GM21786 (cell line): ENCODE measurements around the gene GRK5.
"Not testable (repeated sequence)": the region's sequence is repeated elsewhere in the genome, so short reads cannot be mapped to it uniquely, and the experiment has no call there.

Source experiments
- ATAC-seq: cut with Tn5 transposase; IDR thresholded peaks from one replicate; pipeline ENCODE4 v1.9.1; 2021; ENCODE audit not compliant: unreplicated experiment

The GRK5 gene

DNA sequence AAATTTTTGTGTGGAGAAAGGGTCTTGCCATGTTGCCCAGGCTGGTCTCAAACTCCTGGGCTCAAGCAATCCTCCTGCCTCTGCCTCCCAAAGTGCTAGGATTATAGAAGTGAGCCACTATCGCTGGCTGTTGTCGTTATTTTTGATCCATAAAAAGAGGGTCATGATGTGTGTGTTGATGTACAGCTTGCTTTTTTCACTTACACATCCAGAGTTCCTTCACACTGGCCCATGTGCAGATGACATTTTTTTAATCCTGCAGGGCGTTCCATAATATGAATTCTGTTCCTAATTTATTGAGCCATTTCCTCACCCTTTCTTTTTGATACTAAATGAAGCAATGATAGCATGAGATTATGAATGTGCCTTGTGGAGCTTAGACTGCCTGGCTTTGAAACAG, 40.8 kb downstream of the GRK5 start:
- no peak for ATAC-seq

DNA sequence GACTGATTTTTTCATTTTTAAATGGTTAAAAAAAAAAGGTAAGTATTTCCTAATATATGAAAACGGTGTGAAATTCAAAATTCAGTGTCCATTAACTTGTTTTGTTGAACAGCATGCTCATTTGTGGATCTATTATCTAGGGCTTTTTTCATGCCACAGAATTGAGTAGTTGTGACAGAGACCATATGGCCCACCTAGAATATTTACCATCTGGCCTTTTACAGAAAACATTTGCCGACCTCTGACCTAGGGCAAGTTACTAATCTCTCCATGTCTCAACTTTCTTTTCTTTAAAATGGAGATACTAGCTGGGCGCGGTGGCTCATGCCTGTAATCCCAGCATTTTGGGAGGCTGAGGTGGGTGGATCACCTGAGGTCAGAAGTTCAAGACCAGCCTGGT, 41.3 kb downstream of the GRK5 start:
- ATAC-seq, result no peak

DNA sequence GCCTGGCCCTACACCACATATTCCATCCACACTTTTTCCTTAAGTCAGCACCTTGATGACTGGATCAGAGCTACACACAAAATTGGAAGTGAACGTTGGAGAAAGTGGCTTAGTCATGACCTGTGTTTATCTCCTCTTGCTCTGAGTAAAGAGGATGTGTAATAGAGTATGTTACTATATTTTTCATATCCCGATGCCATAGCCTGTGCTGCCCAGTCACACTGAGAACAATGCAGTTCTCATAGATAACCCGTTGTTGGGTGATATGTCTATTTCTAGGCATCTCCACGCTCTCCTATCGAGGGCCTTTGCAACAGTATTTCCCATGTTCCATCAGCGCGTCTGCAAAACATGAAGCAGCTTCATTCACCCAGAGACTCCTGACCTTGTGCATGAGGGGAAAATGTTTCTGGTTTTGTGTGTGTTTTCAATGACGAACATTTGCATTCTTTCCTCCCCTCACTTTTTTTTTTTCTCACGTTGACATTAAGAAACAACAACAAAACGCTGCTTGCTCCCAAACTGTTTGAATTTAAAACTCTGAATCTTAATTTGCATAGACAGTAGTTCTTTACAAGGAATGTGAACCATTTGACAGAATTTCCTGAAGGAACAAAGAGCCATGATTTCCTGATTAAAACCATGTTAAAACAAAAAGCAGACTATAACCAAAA, 43.4 kb downstream of the GRK5 start:
- no peak for ATAC-seq

DNA sequence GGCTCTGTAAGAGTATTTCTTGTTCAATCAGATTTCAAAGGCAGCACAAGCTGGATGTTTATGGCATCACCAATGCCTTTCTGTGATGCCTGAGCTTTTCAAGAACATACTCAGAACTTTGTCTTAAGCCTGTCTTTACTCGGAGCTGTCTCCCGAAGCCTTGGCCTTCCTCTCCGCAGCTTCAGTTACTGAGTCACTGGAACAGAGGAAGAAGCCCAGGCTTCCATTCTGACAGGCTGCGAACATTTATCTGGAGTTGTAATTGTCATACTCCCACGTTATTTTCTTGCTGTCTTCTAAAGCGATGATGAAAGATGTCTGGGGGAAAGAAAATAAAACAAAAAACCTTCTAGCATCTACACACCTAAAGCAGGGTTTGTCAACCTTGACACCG, 43.9 kb downstream of the GRK5 start:
- ATAC-seq, result no peak

DNA sequence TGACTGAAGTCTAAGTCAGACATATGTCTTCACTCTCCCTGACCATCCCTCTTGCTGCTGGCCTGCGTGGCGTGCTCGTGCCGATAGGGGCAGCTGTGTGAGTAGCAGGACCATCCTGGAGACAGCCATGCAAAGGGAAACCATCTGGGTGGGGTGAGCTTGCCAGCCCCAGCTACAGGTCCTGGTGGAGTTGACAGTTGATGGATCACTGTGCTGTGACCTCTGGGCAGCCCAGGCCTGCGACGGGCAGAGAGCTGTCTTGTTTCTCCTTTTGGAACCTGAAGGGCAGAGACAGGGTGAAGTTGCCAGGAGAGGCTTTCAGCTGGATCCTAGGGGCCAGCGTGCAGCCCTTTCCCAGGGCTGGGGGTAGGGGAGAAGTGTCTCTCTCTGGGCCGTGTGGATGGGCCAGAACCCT, 44.7 kb downstream of the GRK5 start:
- ATAC-seq, result no peak

DNA sequence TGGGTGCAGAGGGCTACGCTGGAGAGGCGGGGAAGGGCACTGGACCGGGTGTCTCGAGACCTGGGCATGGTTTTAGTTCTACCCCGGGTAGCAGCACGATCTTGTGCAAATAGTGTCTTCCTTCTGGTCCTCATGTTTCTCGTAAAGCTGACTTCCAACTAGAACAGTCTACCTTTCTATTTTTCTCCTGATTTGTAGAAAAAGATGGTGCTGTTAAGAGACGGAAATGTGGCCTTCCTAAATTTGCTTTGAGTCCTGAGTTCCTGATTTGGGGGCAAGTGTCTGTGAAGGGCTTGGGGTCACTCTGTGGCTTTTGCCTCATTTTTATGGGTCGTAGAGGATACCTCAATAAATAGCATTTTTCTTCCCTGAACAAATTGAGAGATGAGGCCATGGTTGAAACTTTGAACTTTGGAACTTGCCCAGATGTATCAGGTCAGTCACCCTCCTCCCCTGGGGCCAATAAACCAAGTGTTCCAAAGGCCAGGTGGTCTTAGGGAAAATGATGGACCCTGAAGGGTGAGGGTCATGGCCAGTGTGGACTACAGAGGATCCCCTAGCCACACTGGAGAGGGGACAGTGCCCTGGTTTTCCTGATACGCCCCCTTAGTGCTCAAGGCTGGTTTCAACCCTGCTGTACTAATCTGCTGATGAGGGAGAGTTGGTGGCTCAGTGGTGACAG, 45.2 kb downstream of the GRK5 start:
- ATAC-seq, result no peak

DNA sequence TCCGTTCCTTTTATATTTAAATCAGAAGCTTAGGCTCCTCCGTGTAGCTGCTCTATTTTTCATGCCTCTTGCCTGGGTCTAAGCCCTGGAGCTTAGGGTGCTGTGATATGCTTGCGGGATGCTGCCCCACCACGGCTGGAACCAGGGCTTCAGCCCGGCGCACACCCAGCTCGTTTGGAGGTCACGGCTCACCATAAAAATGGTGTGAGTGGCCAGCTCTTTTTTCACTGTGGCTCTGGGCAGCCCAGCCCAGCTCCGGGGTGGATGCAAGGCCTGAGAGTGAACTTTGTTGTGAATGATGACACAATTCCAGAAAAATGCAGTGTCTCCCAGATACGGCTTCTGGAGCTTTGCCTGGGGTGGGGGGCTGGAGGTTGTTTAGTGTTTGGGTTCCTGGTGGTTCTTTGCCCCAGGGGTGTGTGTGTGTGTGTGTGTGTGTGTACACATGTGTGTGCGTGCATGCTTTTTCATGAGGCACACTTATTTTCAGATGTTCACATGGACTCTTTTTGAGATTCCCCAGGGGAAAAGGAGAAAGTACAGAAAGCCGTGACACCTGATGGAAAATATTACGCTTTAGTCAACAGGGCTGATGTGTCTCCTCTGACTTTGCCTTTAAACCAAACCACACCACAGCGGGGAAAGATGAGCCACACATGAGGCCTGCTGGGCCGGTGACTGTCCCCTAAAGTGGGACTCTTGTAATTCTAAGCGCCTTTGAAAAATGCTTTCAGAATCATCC, 46.2 kb downstream of the GRK5 start:
- no peak for ATAC-seq

DNA sequence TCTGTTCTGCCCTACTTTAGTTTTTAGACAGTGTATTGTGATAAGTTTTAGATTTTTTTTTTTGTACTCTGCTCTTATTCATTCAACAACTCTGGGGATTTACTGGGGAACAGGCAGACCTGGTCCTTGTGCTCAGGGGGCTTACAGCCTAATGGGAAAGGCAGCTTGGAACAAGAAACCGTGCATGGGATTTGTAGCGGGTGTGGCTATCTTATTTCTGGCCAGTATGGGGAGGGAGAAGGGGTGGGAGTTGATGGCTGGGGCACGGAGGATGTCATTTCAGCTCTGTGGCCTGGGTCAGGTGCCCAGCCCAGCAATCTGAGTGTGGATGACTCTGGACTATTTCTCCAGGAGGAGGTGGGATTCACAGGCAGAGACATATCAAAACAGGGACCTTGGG, 47.0 kb downstream of the GRK5 start:
- ATAC-seq, result no peak

DNA sequence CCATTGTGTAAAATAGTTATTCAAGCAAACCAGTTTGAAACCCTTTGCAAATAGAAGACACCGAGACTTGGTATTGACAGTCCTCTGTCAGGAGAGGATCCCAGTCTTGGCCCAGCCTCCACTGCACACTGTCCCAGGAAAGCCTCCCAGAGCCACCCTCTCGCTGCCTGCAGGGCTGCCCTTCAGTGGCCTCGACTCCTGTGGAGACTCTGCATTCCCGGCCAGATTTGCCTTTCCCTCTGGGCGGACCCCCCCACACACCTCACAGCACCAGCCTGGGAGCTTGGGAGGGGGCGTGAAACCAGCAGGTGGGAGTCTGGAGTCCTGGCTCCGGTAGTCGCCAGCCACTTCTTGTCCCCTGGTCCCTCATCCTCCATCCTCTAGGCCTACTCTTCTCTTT, 48.7 kb downstream of the GRK5 start:
- ATAC-seq, result no peak

DNA sequence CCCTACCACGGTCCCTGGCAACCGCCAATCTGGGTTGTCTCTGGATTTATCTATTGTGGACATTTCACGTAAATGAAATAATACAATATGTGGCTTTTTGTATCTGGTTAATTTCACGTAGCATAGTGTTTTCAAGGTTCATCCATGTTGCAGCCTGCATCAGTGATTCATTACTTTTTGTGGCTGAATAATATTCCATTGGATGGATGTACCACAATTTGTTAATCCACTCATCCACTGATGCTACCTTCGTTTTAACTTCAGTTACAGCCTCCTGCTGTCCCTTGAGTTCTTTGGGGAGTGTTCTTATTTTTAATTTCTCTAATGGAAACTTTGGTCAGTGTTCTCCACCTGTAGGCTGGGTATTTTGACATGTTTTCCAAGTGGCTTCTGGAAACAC, 49.5 kb downstream of the GRK5 start:
- ATAC-seq, result no peak

DNA sequence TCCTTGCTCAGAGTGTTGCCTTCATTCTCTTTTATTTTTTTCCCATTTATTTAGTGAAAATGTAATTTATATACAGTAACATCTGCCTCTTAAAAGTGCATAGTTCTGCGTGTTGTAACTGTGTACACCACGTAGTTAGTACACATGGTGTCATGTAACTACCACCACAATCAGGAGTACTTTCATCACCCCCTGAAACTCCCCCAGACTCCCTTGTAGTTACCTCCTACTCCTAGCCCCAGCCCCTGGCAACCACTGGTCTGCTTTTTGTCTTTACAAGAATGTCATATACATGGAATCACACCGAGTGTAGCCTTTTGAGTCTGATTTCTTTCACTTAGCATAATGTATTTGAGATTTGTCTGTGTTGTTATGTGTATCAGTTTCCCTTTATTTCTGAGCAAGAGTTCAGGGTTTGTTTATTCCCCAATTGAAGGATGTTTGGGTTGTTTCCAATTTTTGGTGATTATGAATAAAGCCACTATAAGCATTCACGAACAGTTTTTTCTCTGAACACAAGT, 50.6 kb downstream of the GRK5 start:
- no peak for ATAC-seq

DNA sequence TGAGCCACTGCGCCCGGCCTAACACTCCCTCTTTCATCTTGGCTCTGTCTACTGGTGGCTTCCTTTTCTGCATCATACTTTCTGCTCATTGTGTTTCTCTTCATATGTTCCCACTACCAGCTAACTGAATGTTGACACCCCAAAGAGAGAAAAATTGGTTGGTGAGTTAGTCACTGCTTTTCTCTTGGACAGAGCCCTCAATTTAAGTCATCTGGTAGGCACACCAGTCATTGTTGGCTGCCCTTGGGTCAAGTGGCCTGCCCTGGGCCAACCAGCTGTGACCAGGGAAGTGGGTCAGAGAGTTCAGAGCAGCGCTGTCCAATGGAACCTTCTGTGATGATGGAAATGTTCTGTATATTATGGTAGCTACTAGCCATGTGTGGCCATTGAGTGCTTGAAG, 52.0 kb downstream of the GRK5 start:
- ATAC-seq, result no peak

DNA sequence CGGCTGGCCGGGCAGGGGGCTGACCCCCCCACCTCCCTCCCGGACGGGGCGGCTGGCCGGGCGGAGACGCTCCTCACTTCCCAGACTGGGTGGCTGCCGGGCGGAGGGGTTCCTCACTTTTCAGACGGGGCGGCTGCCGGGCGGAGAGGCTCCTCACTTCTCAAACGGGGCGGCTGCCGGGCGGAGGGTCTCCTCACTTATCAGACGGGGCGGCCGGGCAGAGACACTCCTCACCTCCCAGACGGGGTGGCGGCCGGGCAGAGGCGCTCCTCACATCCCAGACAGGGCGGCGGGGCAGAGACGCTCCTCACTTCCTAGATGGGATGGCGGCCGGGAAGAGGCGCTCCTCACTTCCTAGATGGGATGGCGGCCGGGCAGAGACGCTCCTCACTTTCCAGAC, 53.6 kb downstream of the GRK5 start:
- ATAC-seq, result not testable (repeated sequence)

DNA sequence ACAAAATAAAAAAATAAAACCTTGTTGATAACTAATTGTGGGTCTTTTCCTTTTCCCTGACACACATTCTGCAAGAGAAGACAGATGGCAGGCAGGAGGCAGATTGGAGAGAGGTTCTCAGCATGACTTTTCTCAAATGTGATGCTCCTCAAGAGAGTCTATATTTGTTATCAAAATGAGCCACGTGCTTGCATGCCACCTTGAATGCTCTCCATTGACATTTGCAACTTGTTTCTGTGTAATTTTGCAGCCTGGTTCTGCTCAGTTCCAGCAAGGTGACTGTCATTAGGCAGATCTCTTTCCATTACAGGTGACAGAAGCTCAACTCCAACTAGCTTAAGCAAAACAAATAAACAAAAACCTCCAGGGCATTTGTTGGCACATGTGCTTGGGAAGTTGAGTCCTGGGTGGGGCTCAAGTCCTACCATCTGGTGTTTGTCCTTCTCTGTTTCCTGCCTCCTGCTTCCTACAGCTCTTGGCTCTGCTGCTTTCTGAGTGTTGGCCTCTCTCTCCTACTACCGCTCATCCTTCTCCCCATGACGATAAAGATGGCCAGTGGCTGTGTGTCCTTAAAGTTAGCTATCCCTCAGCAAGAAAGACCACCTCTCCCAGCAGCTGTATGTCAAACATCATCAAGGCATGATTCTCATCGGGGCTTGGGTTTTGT, 56.7 kb downstream of the GRK5 start:
- no peak for ATAC-seq

DNA sequence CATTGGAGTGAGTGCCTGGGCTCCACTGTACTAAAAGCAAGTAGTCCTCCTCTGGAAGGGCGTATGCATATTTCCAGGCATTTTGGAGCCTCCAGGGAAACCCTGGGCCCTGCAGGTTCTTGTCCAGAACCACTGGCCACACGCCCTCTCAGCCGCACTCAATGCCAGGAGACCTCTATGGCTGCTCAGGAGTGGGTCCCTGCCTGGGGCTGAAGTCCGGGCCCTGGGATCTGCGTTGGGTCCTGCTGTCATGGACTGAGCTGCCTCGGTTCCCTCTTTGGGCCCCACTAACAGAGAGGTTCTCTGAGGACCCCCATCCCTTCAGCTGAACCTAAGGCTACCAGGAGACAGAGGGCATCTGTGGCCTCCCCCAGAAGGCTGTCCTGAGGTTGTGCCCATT, 58.3 kb downstream of the GRK5 start:
- ATAC-seq, result no peak

DNA sequence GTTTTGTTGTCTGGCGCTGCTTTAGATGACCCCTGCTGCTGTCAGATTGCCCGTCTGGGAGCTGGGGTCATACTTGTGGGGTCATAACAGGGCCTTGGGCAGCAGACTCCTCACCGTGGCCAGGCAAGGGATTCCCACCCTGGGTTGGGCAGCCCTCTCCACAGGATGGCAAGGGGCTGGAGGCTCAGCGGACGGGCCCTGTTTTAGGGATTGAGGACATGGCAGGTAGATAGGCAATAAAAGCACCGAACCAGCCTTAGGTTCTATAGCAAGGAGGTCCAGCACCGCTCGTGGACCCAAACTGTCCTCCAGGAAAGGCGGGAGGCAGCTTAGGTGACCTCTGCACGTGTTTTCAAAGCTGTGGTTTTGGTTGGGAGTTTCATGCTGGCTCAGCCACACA, 60.0 kb downstream of the GRK5 start:
- no peak for ATAC-seq

DNA sequence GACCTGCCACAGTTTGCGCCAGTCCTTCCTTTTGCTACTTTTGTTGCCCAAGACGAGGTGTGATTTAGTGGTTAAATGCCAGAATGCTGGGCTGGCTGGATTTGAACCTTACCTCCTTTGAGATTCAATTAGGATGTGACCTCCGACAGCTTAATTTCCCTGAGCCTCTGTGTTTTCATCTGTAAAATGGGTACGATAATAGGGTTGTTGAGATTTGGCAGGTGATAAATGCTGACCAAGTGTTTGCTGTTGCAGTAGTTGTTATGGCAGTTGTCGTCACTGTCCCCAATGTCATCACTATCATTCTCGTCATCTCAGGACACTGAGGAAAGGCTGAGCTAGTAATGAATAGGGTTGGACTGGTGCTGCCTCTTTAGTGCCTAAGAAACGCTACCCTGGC, 61.1 kb downstream of the GRK5 start:
- ATAC-seq, result no peak

DNA sequence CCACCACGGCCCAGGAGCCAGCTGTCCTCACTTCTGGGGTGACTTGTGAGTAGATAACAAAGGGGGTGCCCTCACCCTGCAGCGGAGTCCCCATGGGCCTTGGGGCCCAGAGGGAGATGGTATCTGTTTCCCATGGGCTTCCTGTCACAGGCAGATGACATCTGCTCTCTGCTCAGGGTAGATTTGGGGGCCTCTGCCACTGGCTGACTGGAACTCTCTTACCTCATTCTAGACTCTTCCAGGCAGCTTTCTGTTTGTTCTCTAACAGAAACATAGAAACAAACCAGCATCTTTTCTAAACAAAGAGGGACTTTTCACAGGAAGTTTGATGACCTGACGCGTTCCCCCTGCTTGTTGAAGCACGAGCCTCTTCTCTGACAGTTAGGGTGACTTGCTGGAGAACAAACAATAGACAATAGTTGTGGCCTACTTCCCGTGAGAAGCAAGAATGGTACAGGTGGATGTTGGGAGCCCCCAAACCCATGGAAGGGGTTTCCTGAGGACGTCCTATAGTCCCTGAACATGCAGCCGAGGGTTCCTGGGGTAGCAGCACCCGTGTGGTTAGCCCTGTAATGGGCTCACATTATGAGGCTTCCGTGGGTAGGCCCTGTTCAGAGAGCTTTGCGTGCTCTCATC, 61.6 kb downstream of the GRK5 start:
- peak; percentile 86 for ATAC-seq

DNA sequence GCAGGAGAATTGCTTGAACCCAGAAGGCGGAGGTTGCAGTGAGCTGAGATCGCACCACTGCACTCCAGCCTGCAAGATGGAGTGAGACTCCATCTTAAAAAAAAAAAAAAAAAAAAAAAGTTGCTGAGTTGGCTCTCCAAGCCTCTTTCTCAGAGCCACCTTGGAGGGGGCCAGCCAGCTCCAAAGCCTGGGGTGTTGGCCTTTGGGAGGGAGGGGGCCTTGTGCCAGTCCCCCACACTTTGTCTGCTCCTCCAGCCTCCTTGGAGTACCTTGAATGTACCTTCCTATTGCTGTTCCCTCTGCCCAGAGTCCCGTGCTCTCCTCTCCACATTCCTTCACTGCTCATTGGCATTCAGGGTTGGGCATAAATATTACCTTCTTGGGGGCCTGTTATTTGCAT, 62.4 kb downstream of the GRK5 start:
- no peak for ATAC-seq

DNA sequence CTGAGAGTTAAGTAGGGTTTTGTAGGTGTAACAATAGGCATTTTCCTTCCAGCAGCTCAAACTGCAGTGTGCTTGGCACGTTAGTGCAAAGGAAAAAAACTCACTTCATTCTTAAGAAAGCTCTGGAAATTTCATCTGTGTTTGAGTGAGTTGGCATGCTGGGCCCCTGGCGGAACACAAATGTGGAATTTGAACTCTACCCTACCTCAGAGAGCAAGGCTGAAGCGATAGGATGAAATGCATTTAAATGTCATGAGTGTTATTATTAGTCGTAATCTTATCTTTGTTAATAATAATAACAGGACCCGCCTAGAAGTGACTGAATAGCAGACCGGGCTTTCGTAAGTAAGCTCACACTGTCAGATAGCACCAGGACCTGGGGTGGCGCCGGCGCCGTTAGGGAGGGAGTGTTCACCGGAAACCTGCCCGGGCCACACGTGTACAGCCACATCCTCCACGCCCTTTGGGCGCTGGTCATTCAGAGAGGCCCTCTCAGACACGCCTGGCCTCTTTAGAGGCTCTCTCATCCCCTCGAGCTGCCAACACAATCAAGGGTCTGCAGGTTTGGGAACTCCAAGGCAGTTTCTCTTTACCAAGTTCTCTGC, 63.5 kb downstream of the GRK5 start:
- ATAC-seq, result no peak

DNA sequence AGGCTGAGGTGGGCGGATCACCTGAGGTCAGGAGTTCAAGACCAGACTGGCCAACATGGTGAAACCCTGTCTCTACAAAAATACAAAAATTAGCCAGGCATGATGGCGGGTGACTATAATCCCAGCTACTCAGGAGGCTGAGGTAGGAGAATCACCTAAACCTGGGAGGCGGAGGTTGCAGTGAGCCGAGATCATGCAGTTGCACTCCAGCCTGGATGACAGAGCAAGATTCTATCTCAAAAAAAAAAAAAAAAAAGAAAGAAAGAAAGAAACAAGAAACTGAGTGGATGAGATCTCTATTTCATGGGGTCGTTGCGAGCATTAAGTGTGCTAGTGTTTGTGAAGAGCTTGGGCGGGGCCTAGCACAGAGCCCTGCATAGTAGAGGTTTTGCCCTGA, 65.0 kb downstream of the GRK5 start:
- ATAC-seq, result not testable (repeated sequence)
